HepG2 (cell line): ENCODE measurements around the gene PARP3. TPM values are rescaled to one million over a fixed set of nuclear protein-coding genes. Genes with fewer than 3 reads are reported as not detected.
"Not testable (repeated sequence)": the region's sequence is repeated elsewhere in the genome, so short reads cannot be mapped to it uniquely, and the experiment has no call there.

ENCODE experiments used
- ATAC-seq: fragments of 200-7000 bp; cut with Tn5 transposase; 3 replicates; pipeline ENCODE4 v1.9.1; 2020; ENCODE audit warnings: mild to moderate bottlenecking, moderate library complexity
- BruUV-seq: library from RNA; stranded (reverse); fragments of 400-500 nt; replicated peaks from 2 replicates; lab custom pipeline; 2021; lab: Mats Ljungman, UMichigan
- CTCF ChIA-PET: fragments of 300-600 bp; formaldehyde crosslinking; extraction: SDS; loops from one replicate; lab custom pipeline; 2021; ENCODE audit warnings: low total read pairs, inconsistent platforms, low intra/inter-chr PET ratio; lab: Yijun Ruan, JAX
- POLR2A ChIA-PET: fragments of 350-600 bp; sonication (Branson Sonifier 250); formaldehyde crosslinking; loops from one replicate; lab custom pipeline; 2020; ENCODE audit warnings: antibody characterized with exemption, inconsistent platforms; lab: Yijun Ruan, JAX
- DNase-seq: peaks from one replicate; pipeline ENCODE4 v3.0.0-alpha.2; 2015; ENCODE audit warnings: low spot score
- FAIRE-seq: peaks from 3 replicates; lab custom pipeline; 2011; peaks lifted over from hg19 to GRCh38; lab: Jason Lieb, UNC
- H2AFZ ChIP-seq: one replicate; pipeline ENCODE4 v1.6.1; 2011; ENCODE audit warnings: low read length, inconsistent platforms
- H3K27ac ChIP-seq: fragments of 300-600 bp; 3 replicates; pipeline ENCODE4 v1.8.0; 2011; ENCODE audit warnings: mixed run types, mild to moderate bottlenecking, mixed read lengths, low read length, inconsistent platforms; ENCODE audit not compliant: insufficient read depth; ENCODE audit errors: extremely low read length
- H3K27me3 ChIP-seq, 2 experiments: fragments of 200-600 bp in 1 of 2; 2 replicates in 1 of 2; 3 replicates in 1 of 2; pipeline versions ENCODE4 v1.6.0 to v1.8.0; 2011; ENCODE audit warnings: low read length in 2 of 2, mild to moderate bottlenecking in 2 of 2, moderate library complexity in 2 of 2, inconsistent platforms in 1 of 2; ENCODE audit not compliant: insufficient read depth in 2 of 2, control insufficient read depth in 1 of 2
- H3K36me3 ChIP-seq, 2 experiments: fragments of 200-600 bp in 1 of 2; replicated peaks in 1 of 2; 2 replicates in 1 of 2; 3 replicates in 1 of 2; pipeline versions ENCODE4 v1.5.1 to v1.8.0; 2011; ENCODE audit warnings: low read length in 2 of 2, inconsistent platforms in 1 of 2; ENCODE audit not compliant: insufficient read depth in 2 of 2, control insufficient read depth in 1 of 2
- H3K4me1 ChIP-seq: 2 replicates; pipeline ENCODE4 v1.5.1; 2012; ENCODE audit warnings: low read length, inconsistent platforms; ENCODE audit not compliant: insufficient read depth
- H3K4me2 ChIP-seq: 2 replicates; pipeline ENCODE4 v1.6.0; 2011; ENCODE audit warnings: low read depth, low read length, inconsistent platforms
- H3K4me3 ChIP-seq, 3 experiments: fragments of 200-600 bp in 1 of 3; sonication (generic), shearing (Covaris generic) in 1 of 3; replicated peaks in 1 of 3; 2 replicates each; pipeline ENCODE4 v1.5.1; 2011 to 2016; ENCODE audit warnings: low read length in 3 of 3, inconsistent platforms in 2 of 3, low read depth in 2 of 3, mild to moderate bottlenecking in 2 of 3, control low read depth in 1 of 3, mixed read lengths in 1 of 3; ENCODE audit not compliant: insufficient read depth in 1 of 3
- H3K79me2 ChIP-seq: one replicate; pipeline ENCODE4 v1.6.1; 2011; ENCODE audit warnings: low read length, inconsistent platforms; ENCODE audit not compliant: insufficient read depth
- H3K9ac ChIP-seq: 2 replicates; pipeline ENCODE4 v1.6.0; 2011; ENCODE audit warnings: mild to moderate bottlenecking, low read depth, low read length, inconsistent platforms; ENCODE audit not compliant: insufficient read depth
- H3K9me3 ChIP-seq: 2 replicates; pipeline ENCODE4 v1.5.1; 2012; ENCODE audit warnings: mild to moderate bottlenecking, low read length
- H4K20me1 ChIP-seq: 2 replicates; pipeline ENCODE4 v1.6.0; 2011; ENCODE audit warnings: inconsistent platforms, mild to moderate bottlenecking, low read length, moderate library complexity; ENCODE audit not compliant: insufficient read depth
- PRMT3 ChIP-seq: sonication (generic); formaldehyde crosslinking; IDR thresholded peaks from 2 replicates; pipeline ENCODE4 v1.8.1; 2022; ENCODE audit warnings: low read depth, mild to moderate bottlenecking, moderate library complexity, missing genetic modification reagents, borderline replicate concordance
- RORA ChIP-seq: sonication (generic); formaldehyde crosslinking; IDR thresholded peaks from 2 replicates; pipeline ENCODE4 v1.5.0; 2020; ENCODE audit warnings: mild to moderate bottlenecking, missing genetic modification reagents, moderate library complexity
- ZNF17 ChIP-seq: sonication (generic); formaldehyde crosslinking; IDR thresholded peaks from 2 replicates; pipeline ENCODE4 v1.5.0; 2020; ENCODE audit warnings: mild to moderate bottlenecking, missing genetic modification reagents
- ZNF224 ChIP-seq: sonication (generic); formaldehyde crosslinking; IDR thresholded peaks from 2 replicates; pipeline ENCODE4 v1.5.0; 2020; ENCODE audit warnings: mild to moderate bottlenecking, missing genetic modification reagents
- ZNF275 ChIP-seq: sonication (generic); formaldehyde crosslinking; IDR thresholded peaks from 2 replicates; pipeline ENCODE4 v1.8.0; 2022; ENCODE audit warnings: missing genetic modification reagents, mild to moderate bottlenecking, inconsistent platforms, borderline replicate concordance
- ZNF292 ChIP-seq: sonication (generic); formaldehyde crosslinking; IDR thresholded peaks from 2 replicates; pipeline ENCODE4 v1.8.1; 2022; ENCODE audit warnings: mild to moderate bottlenecking, low read depth, missing genetic modification reagents, borderline replicate concordance
- ZNF614 ChIP-seq: IDR thresholded peaks from 2 replicates; pipeline ENCODE4 v1.6.1; 2018; ENCODE audit warnings: missing biosample characterization, missing genetic modification reagents, inconsistent platforms, borderline replicate concordance
- WGBS: methylation state at CpG from one replicate; pipeline ENCODE4 v1.1.6; 2017; ENCODE audit warnings: low lambda C conversion rate; 5-methylcytosine and 5-hydroxymethylcytosine counted together
- in situ Hi-C: cut with HindIII; loops from 2 replicates; pipeline ENCODE4 v1.10.0; 2017; ENCODE audit warnings: low pct_unique_long_range_greater_than_20kb; ENCODE audit not compliant: extremely low pct_ligation_motif_present
- intact Hi-C: fragments of 100-400 bp; cut with micrococcal nuclease; formaldehyde crosslinking; loops from one replicate; pipeline ENCODE4 v1.10.0; 2022; ENCODE audit not compliant: unreplicated experiment
- polyA plus RNA-seq, 8 experiments: library from polyadenylated mRNA; depleted of rRNA in 3 of 8; stranded (reverse) in 7 of 8; unstranded in 1 of 8; fragments of >200 nt; fragmentation: Illumina TruSeq in 4 of 8; extraction: Trizol in 4 of 8; gene quantifications; 2 replicates each; pipeline versions ENCODE4 v1.2.1 to v1.2.3, GENCODE V29; 2011 to 2016; ENCODE audit warnings: low read depth in 4 of 8, missing spikeins in 1 of 8, mixed read lengths in 1 of 8; ENCODE audit not compliant: insufficient read depth in 1 of 8
- total RNA-seq, 5 experiments: library from RNA; depleted of rRNA; stranded (reverse); fragments of >200 nt; fragmentation: Illumina TruSeq; extraction: Trizol; gene quantifications; 2 replicates each; pipeline ENCODE4 v1.2.3, GENCODE V29; 2016; ENCODE audit warnings: low read depth in 1 of 5
- TF ChIP-seq, protein P1 (sequence below): sonication (generic); formaldehyde crosslinking; IDR thresholded peaks from 2 replicates; pipeline ENCODE4 v1.9.0; 2021; ENCODE audit warnings: missing genetic modification reagents, mild to moderate bottlenecking, borderline replicate concordance
- TF ChIP-seq, protein P2 (sequence below): sonication (generic); formaldehyde crosslinking; IDR thresholded peaks from 2 replicates; pipeline ENCODE4 v1.4.0; 2020; ENCODE audit warnings: missing genetic modification reagents

The PARP3 gene
- total and polyA plus RNA-seq, 2 of the 13 experiments (the other 11 are each of a cell fraction or from before 2014, with no cell fraction given) = 11.2 to 21.5 TPM

DNA sequence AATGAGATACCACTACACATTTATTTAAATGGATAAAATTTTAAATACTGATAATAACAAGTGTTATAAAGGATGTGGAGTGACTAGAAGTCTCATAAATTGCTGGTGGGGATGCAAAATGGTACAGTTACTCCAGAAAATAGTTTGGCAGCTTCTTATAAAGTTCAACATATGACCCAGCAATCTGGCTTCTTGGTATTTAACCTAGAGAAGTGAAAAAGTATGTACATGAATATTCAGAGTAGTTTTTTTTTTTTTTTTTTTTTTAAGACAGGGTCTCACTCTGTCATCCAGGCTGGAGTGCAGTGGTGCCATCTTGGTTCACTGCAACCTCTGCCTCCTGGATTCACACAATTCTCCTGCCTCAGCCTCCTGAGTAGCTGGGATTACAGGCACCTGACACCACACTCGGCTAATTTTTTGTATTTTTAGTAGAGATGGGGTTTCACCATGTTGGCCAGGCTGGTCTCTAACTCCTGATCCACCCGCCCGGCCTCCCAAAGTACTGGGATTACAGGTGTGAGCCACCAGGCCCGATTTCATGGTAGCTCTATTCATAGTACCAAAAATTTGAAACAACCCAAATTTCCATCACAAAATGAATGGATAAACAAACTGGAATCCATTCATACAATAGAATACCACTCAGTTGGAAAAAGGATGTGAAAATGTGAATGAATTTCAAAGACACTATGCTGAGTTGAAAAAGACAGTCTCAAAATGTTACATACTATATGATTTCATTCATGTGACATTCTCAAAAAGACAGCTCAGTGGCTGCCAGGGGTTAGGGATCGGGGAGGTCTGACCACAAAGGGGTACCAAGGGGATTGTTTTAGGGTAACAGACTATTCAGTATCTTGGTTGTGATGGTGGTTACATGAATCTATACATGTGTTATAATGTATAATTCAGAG, 14.8 kb upstream of the PARP3 start (continued):
- TF ChIP-seq, protein P1, sequence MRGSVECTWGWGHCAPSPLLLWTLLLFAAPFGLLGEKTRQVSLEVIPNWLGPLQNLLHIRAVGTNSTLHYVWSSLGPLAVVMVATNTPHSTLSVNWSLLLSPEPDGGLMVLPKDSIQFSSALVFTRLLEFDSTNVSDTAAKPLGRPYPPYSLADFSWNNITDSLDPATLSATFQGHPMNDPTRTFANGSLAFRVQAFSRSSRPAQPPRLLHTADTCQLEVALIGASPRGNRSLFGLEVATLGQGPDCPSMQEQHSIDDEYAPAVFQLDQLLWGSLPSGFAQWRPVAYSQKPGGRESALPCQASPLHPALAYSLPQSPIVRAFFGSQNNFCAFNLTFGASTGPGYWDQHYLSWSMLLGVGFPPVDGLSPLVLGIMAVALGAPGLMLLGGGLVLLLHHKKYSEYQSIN = no peak
- TF ChIP-seq ZNF275 (CRISPR knock-in tag) = no peak

DNA sequence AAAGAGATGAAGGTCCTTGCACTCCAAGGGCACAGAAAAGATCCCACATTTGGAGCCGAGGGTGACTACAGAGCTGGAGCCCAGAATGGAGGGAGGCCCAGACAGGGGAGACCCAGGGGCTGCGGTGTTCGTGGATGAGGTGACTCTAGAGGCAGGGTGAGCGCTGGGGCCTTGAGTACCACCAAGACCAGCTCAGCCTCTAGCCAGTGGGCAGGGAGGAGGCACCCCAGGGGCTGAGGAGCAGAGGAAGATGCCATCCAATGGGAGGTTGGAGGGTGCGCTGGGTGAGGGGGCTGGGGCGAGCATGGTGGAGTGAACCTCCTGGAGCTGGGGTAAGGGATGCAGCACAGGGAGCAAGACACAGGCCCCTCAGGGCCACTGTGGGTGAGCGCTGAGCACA, 13.7 kb upstream of the PARP3 start:
- DNase-seq (no peak), FAIRE-seq (no peak)
- no peaks in the 10 kb centered on the region for H3K79me2 ChIP-seq
- H2AFZ ChIP-seq = no peak overlapping the region
- TF ChIP-seq ZNF17 (CRISPR knock-in tag) = no peak
- TF ChIP-seq ZNF224 (CRISPR knock-in tag) = no peak
- no peak for TF ChIP-seq RORA (CRISPR knock-in tag)
- no peak for TF ChIP-seq ZNF292 (CRISPR knock-in tag)
- no peak for TF ChIP-seq PRMT3 (CRISPR knock-in tag)
- TF ChIP-seq ZNF614 (CRISPR knock-in tag) = no peak
- TF ChIP-seq, protein P2, sequence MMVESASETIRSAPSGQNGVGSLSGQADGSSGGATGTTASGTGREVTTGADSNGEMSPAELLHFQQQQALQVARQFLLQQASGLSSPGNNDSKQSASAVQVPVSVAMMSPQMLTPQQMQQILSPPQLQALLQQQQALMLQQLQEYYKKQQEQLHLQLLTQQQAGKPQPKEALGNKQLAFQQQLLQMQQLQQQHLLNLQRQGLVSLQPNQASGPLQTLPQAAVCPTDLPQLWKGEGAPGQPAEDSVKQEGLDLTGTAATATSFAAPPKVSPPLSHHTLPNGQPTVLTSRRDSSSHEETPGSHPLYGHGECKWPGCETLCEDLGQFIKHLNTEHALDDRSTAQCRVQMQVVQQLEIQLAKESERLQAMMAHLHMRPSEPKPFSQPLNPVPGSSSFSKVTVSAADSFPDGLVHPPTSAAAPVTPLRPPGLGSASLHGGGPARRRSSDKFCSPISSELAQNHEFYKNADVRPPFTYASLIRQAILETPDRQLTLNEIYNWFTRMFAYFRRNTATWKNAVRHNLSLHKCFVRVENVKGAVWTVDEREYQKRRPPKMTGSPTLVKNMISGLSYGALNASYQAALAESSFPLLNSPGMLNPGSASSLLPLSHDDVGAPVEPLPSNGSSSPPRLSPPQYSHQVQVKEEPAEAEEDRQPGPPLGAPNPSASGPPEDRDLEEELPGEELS (CRISPR knock-in tag) = no peak
- TF ChIP-seq, all 625 proteins: peak for 0
- Histone ChIP-seq H4K20me1 (no peaks in the 10 kb centered on the region), H3K4me1 (no peaks in the 10 kb centered on the region), H3K9me3 (no peaks in the 10 kb centered on the region), H3K27ac (no peak overlapping the region), H3K27me3 (no peaks in the 10 kb centered on the region), H3K4me2 (no peak overlapping the region), H3K9ac (no peak overlapping the region), H3K4me3 (no peak overlapping the region), H3K36me3 (peaks cover 0 to 7% of the 10 kb centered on the region in 2 experiments; a peak in 3 of 5 replicates)
- WGBS = 49% methylated on average over 6 of the region's 7 CpGs
- intact Hi-C loops = no loop called here
- in situ Hi-C loops = no loop called here
- POLR2A ChIA-PET = no interaction called here
- BruUV-seq = no TSS peak
- CTCF ChIA-PET = no interaction called here
- peak; percentile 25 for ATAC-seq

DNA sequence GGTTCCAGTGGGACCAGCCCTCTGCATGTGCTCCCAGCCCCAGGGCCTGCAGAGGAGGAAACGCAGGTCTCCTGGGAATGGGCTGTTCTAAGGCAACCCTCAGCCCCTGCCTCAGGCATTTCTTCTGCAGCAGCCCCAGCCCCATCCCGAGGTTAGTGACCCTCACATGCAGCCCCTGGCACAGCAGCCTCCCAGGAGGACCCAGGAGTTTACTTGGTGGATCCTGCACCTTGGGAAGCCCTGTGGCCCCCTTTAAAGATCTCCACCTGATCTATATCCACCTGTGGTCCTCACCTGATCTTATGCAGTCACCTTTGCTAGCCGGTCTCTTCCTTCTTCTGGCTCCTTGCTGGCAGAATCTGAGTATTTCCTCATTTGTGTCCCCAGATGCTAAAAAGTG, 13.2 kb upstream of the PARP3 start:
- FAIRE-seq, H3K4me1 ChIP-seq, H3K79me2 ChIP-seq, POLR2A ChIA-PET, H3K27ac ChIP-seq, H3K27me3 ChIP-seq, CTCF ChIA-PET, in situ Hi-C loops, H3K9me3 ChIP-seq, H4K20me1 ChIP-seq, H2AFZ ChIP-seq, H3K9ac ChIP-seq, BruUV-seq, H3K4me3 ChIP-seq, H3K4me2 ChIP-seq, intact Hi-C loops, DNase-seq: not testable (repeated sequence)
- 47% methylated on average over 3 of the region's 3 CpGs for WGBS
- peak; percentile 19; the same call in 2 of the 3 replicates for ATAC-seq
- peaks cover 0 to 13% of the 10 kb centered on the region in 2 experiments; a peak in 3 of 5 replicates for H3K36me3 ChIP-seq
